Naive thymus-derived CD4-positive, alpha-beta T cell (primary cell): ENCODE measurements around the gene C1S. TPM values are rescaled to one million over a fixed set of nuclear protein-coding genes. Genes with fewer than 3 reads are reported as not detected.
A peak's percentile ranks its signal among the peaks of the same experiment; 100 is the strongest.

Experiments used
- ATAC-seq: fragments of 150-1000 bp; cut with Tn5 transposase; 2 replicates; pipeline ENCODE4 v1.10.0; 2021; ENCODE audit warnings: mild to moderate bottlenecking, moderate library complexity
- CTCF ChIA-PET: fragments of 350-600 bp; sonication (Branson Sonifier 250); formaldehyde crosslinking; loops from one replicate; lab custom pipeline; 2021; ENCODE audit warnings: antibody characterized with exemption; lab: Charles Lee
- POLR2A ChIA-PET: fragments of 350-600 bp; sonication (Branson Sonifier 250); formaldehyde crosslinking; loops from one replicate; lab custom pipeline; 2021; ENCODE audit warnings: antibody characterized with exemption, inconsistent platforms; lab: Charles Lee
- DNase-seq, 9 donors: peaks; one replicate each; pipeline versions ENCODE4 v3.0.0 to v3.0.0-alpha.2; 2020 to 2022; ENCODE audit warnings: mixed read lengths in 1 of 9
- H3K27ac ChIP-seq: one replicate; pipeline ENCODE4 v1.7.0; 2013; ENCODE audit warnings: mild to moderate bottlenecking, low read depth, low read length, moderate library complexity
- H3K27me3 ChIP-seq, 2 donors: one replicate each; pipeline ENCODE4 v1.7.0; 2013; ENCODE audit warnings: low read length in 2 of 2, mild to moderate bottlenecking in 2 of 2, moderate library complexity in 2 of 2; ENCODE audit not compliant: control insufficient read depth in 2 of 2, insufficient read depth in 2 of 2
- H3K36me3 ChIP-seq, 3 experiments: 1 replicate in 2 of 3; 2 replicates in 1 of 3; pipeline ENCODE4 v1.7.0; 2013; ENCODE audit warnings: low read length in 3 of 3, mild to moderate bottlenecking in 3 of 3, moderate library complexity in 1 of 3; ENCODE audit not compliant: insufficient read depth in 3 of 3, control insufficient read depth in 2 of 3
- H3K4me1 ChIP-seq, 2 donors: one replicate each; pipeline ENCODE4 v1.7.0; 2013; ENCODE audit warnings: low read length in 2 of 2, mild to moderate bottlenecking in 2 of 2, moderate library complexity in 1 of 2; ENCODE audit not compliant: control insufficient read depth in 2 of 2, insufficient read depth in 2 of 2
- H3K4me3 ChIP-seq: 2 replicates; pipeline ENCODE4 v1.7.0; 2013; ENCODE audit warnings: mild to moderate bottlenecking, low read length
- H3K9me3 ChIP-seq, 3 experiments: 1 replicate in 2 of 3; 2 replicates in 1 of 3; pipeline ENCODE4 v1.7.0; 2013; ENCODE audit warnings: low read length in 3 of 3; ENCODE audit not compliant: control insufficient read depth in 2 of 3
- H3K27ac Mint-ChIP-seq, 9 donors: one replicate each; pipeline ENCODE4 v1.8.0; 2020 to 2022; ENCODE audit warnings: mixed read lengths in 9 of 9, mild to moderate bottlenecking in 8 of 9, moderate library complexity in 5 of 9, inconsistent platforms in 2 of 9
- H3K27me3 Mint-ChIP-seq, 5 donors: one replicate each; pipeline ENCODE4 v1.8.0; 2021 to 2022; ENCODE audit warnings: mixed read lengths in 5 of 5, mild to moderate bottlenecking in 1 of 5
- H3K36me3 Mint-ChIP-seq, 5 donors: one replicate each; pipeline ENCODE4 v1.8.0; 2020 to 2022; ENCODE audit warnings: mixed read lengths in 5 of 5, mild to moderate bottlenecking in 3 of 5, inconsistent platforms in 1 of 5
- H3K4me1 Mint-ChIP-seq, 7 donors: one replicate each; pipeline ENCODE4 v1.8.0; 2020 to 2022; ENCODE audit warnings: mixed read lengths in 7 of 7, mild to moderate bottlenecking in 3 of 7, inconsistent platforms in 1 of 7
- H3K4me3 Mint-ChIP-seq, 10 donors: one replicate each; pipeline ENCODE4 v1.8.0; 2020 to 2022; ENCODE audit warnings: mild to moderate bottlenecking in 10 of 10, mixed read lengths in 10 of 10, moderate library complexity in 6 of 10, inconsistent platforms in 2 of 10
- H3K9me3 Mint-ChIP-seq, 11 donors: one replicate each; pipeline ENCODE4 v1.8.0; 2020 to 2022; ENCODE audit warnings: mixed read lengths in 11 of 11, mild to moderate bottlenecking in 4 of 11, inconsistent platforms in 1 of 11, moderate library complexity in 1 of 11
- intact Hi-C, 2 donors: fragments of 100-400 bp; cut with micrococcal nuclease; formaldehyde crosslinking; loops; one replicate each; pipeline ENCODE4 v1.15.1; 2023
- polyA plus RNA-seq, 2 donors: library from polyadenylated mRNA; unstranded; fragments of 300-500 nt; fragmentation: Illumina TruSeq; gene quantifications; one replicate each; pipeline ENCODE4 v1.2.3, GENCODE V29; 2021
- total RNA-seq, 6 experiments: library from RNA in 5 of 6; stranded (reverse) in 5 of 6; gene quantifications; 1 replicate in 5 of 6; 2 replicates in 1 of 6; pipeline ENCODE4 v1.2.3 and lab custom pipeline; 2021 to 2026

C1S gene
- total and polyA plus RNA-seq, 7 experiments from 2014 or later = 2.0 to 3.9 (median 3.0) TPM; not detected in 2

- peak overlapping the region; percentile 89 for H3K27ac ChIP-seq
- intact Hi-C loops = no loop called here
- H3K36me3 Mint-ChIP-seq = peaks cover 0 to 14% (median 5%) of the 10 kb centered on the region in 5 donors
- peak overlapping the region; percentile 84 to 100 (median 94) for H3K4me3 Mint-ChIP-seq
- peaks cover 30 to 59% (median 52%) of the 10 kb centered on the region in 7 donors for H3K4me1 Mint-ChIP-seq
- no peaks in the 10 kb centered on the region for H3K9me3 ChIP-seq
- no peaks in the 10 kb centered on the region for H3K27me3 ChIP-seq
- peak overlapping the region in 8 of 9 donors; percentile 75 to 96 (median 91) for H3K27ac Mint-ChIP-seq
- H3K9me3 Mint-ChIP-seq = no peaks in the 10 kb centered on the region
- POLR2A ChIA-PET = interaction anchor here (1.4 to 1.8 kb wide), 2 partner anchors 91 to 107 kb away, joined by 3 to 4 read pairs; no protein-coding TSS in a partner anchor
- peaks cover 11 to 12% of the 10 kb centered on the region in 2 donors for H3K4me1 ChIP-seq
- peaks cover 0 to 17% (median 0%) of the 10 kb centered on the region in 3 experiments for H3K36me3 ChIP-seq
- CTCF ChIA-PET = interaction anchor here (1.1 to 1.9 kb wide), 3 partner anchors 73 to 94 kb away, joined by 3 to 12 read pairs (median 4); partner anchors contain the start of genes C12orf57 and RNU7-1
- H3K27me3 Mint-ChIP-seq = no peaks in the 10 kb centered on the region
- no peak for ATAC-seq
- no peak for DNase-seq
- peak overlapping the region; percentile 95 for H3K4me3 ChIP-seq
Measured at GRCh38 chr12:7016958-7017571, 43.5 kb upstream of the C1S start.

- Histone ChIP-seq H3K4me1 (peaks cover 11 to 12% of the 10 kb centered on the region in 2 donors), H3K27me3 (no peaks in the 10 kb centered on the region), H3K27ac (peak overlapping the region; percentile 89), H3K4me3 (peak overlapping the region; percentile 95), H3K36me3 (peaks cover 0 to 14% (median 0%) of the 10 kb centered on the region in 3 experiments), H3K9me3 (no peaks in the 10 kb centered on the region)
- CTCF ChIA-PET = interaction anchor here (0.5 to 1.9 kb wide), 11 partner anchors 9 to 711 kb away, joined by 3 to 12 read pairs (median 4); partner anchors contain the start of genes C12orf57, C1RL, CDCA3 and RNU7-1
- no peaks in the 10 kb centered on the region for H3K9me3 Mint-ChIP-seq
- intact Hi-C loops = loop anchor here (1.0 to 2.0 kb wide), 21 partner anchors 25 to 1679 kb away; partner anchors contain the start of genes C12orf57 (in 2 of the 2), C1R (in 2 of the 2), EMG1 (in 2 of the 2) and PEX5 (in 2 of the 2)
- POLR2A ChIA-PET = interaction anchor here (0.5 to 3.0 kb wide), 10 partner anchors 42 to 146 kb away, joined by 3 to 19 read pairs (median 4); partner anchors contain the start of genes C12orf57 and RNU7-1
- ATAC-seq (peak; percentile 1), DNase-seq (no peak)
- H3K36me3 Mint-ChIP-seq = peaks cover 0 to 6% (median 2%) of the 10 kb centered on the region in 5 donors
- H3K27ac Mint-ChIP-seq = peak overlapping the region; percentile 75 to 96 (median 93)
- H3K4me1 Mint-ChIP-seq = peaks cover 29 to 52% (median 47%) of the 10 kb centered on the region in 7 donors
- peak overlapping the region; percentile 84 to 100 (median 94) for H3K4me3 Mint-ChIP-seq
- no peaks in the 10 kb centered on the region for H3K27me3 Mint-ChIP-seq
Measured at GRCh38 chr12:7017870-7018349, 42.6 kb upstream of the C1S start.

GRCh38 chr12:7018350-7019042, 42.0 kb upstream of the C1S start, which contains the start of gene LPCAT3:
TSS of gene LPCAT3 (minus strand) at chr12:7018476. CDS start at chr12:7018424, 52 bp downstream.
- peaks cover 25 to 46% (median 41%) of the 10 kb centered on the region in 7 donors for H3K4me1 Mint-ChIP-seq
- H3K27me3 Mint-ChIP-seq = no peaks in the 10 kb centered on the region
- Histone ChIP-seq H3K27me3 (no peaks in the 10 kb centered on the region), H3K4me3 (peak within 1 kb of the TSS; percentile 95), H3K27ac (peak within 1 kb of the TSS; percentile 89), H3K4me1 (peaks cover 11 to 12% of the 10 kb centered on the region in 2 donors), H3K9me3 (no peaks in the 10 kb centered on the region), H3K36me3 (peaks cover 0 to 8% (median 0%) of the 10 kb centered on the region in 3 experiments)
- DNase-seq = peak; percentile 93 to 99 (median 98)
- peak within 1 kb of the TSS; percentile 75 to 96 (median 93) for H3K27ac Mint-ChIP-seq
- intact Hi-C loops = loop anchor here (1.0 to 2.0 kb wide), 21 partner anchors 24 to 1678 kb away; partner anchors contain the start of genes C12orf57 (in 2 of the 2), C1R (in 2 of the 2), EMG1 (in 2 of the 2) and PEX5 (in 2 of the 2)
- CTCF ChIA-PET = interaction anchor here (0.6 to 1.9 kb wide), 10 partner anchors 10 to 167 kb away, joined by 3 to 12 read pairs (median 4); partner anchors contain the start of genes C12orf57, C1RL, CDCA3 and RNU7-1
- POLR2A ChIA-PET = interaction anchor here (0.5 to 3.0 kb wide), 10 partner anchors 44 to 147 kb away, joined by 3 to 19 read pairs (median 4); partner anchors contain the start of genes C12orf57 and RNU7-1
- peak; percentile 97 for ATAC-seq
- H3K36me3 Mint-ChIP-seq = peaks cover 0 to 5% (median 0%) of the 10 kb centered on the region in 5 donors
- H3K4me3 Mint-ChIP-seq = peak within 1 kb of the TSS; percentile 84 to 100 (median 94)
- H3K9me3 Mint-ChIP-seq = no peaks in the 10 kb centered on the region

GRCh38 chr12:7019043-7019569, 41.4 kb upstream of the C1S start:
- intact Hi-C loops = loop anchor here in 1 of 2 donors (2.0 kb wide), 4 partner anchors 24 to 1678 kb away; partner anchors contain the start of genes COPS7A, ENO2 and RIMKLB
- Histone ChIP-seq H3K4me1 (peaks cover 11 to 12% of the 10 kb centered on the region in 2 donors), H3K27me3 (no peaks in the 10 kb centered on the region), H3K9me3 (no peaks in the 10 kb centered on the region), H3K27ac (peak overlapping the region; percentile 89), H3K36me3 (peaks cover 0 to 5% (median 0%) of the 10 kb centered on the region in 3 experiments), H3K4me3 (peak overlapping the region; percentile 95)
- Mint-ChIP-seq H3K4me3 (peak overlapping the region; percentile 84 to 100 (median 94)), H3K27me3 (no peaks in the 10 kb centered on the region), H3K9me3 (no peaks in the 10 kb centered on the region), H3K27ac (peak overlapping the region in 8 of 9 donors; percentile 57 to 96 (median 91)), H3K36me3 (peaks cover 0 to 3% (median 0%) of the 10 kb centered on the region in 5 donors), H3K4me1 (peaks cover 22 to 40% (median 35%) of the 10 kb centered on the region in 7 donors)
- DNase-seq = no peak
- POLR2A ChIA-PET = interaction anchor here (0.8 to 3.0 kb wide), 7 partner anchors 44 to 147 kb away, joined by 3 to 19 read pairs (median 3); partner anchors contain the start of genes C12orf57 and RNU7-1
- CTCF ChIA-PET = interaction anchor here (0.9 to 1.9 kb wide), 4 partner anchors 54 to 94 kb away, joined by 3 to 12 read pairs (median 4); partner anchors contain the start of genes C12orf57, C1RL and RNU7-1
- no peak for ATAC-seq

GRCh38 chr12:7021956-7022355, 38.6 kb upstream of the C1S start:
- no peak overlapping the region for H3K27ac Mint-ChIP-seq
- no peak overlapping the region for H3K27ac ChIP-seq
- ChIA-PET CTCF (interaction anchor here (0.7 to 0.9 kb wide), 3 partner anchors 14 to 88 kb away, joined by 3 to 4 read pairs (median 3); no protein-coding TSS in a partner anchor), POLR2A (no interaction called here)
- DNase-seq (no peak), ATAC-seq (no peak)
- peaks cover 7 to 17% (median 14%) of the 10 kb centered on the region in 7 donors for H3K4me1 Mint-ChIP-seq
- H3K4me1 ChIP-seq = peaks cover 7 to 8% of the 10 kb centered on the region in 2 donors
- no peaks in the 10 kb centered on the region for H3K9me3 Mint-ChIP-seq
- intact Hi-C loops = no loop called here
- peaks cover 0 to 5% (median 0%) of the 10 kb centered on the region in 5 donors for H3K27me3 Mint-ChIP-seq
- peaks cover 0 to 5% (median 0%) of the 10 kb centered on the region in 3 experiments for H3K36me3 ChIP-seq
- no peaks in the 10 kb centered on the region for H3K36me3 Mint-ChIP-seq
- no peak overlapping the region for H3K4me3 Mint-ChIP-seq
- no peak overlapping the region for H3K4me3 ChIP-seq
- H3K9me3 ChIP-seq = no peaks in the 10 kb centered on the region
- H3K27me3 ChIP-seq = no peaks in the 10 kb centered on the region
